Glomerular endothelial cell (primary cell): ENCODE data around the gene SEC22A. TPM values are rescaled to one million over a fixed set of nuclear protein-coding genes. Genes with fewer than 3 reads are reported as not detected.

ENCODE experiments used
- DNase-seq: peaks from one replicate; pipeline ENCODE4 v3.0.0-alpha.2; 2011; ENCODE audit warnings: low read depth, low spot score; ENCODE audit errors: extremely low read depth
- total RNA-seq: library from RNA; depleted of rRNA; stranded (reverse); fragments of >200 nt; gene quantifications from 2 replicates; pipeline ENCODE4 v1.2.3, GENCODE V29; 2015

SEC22A gene
- total RNA-seq, 1 donor from 2014 or later = 37.0 TPM

DNA sequence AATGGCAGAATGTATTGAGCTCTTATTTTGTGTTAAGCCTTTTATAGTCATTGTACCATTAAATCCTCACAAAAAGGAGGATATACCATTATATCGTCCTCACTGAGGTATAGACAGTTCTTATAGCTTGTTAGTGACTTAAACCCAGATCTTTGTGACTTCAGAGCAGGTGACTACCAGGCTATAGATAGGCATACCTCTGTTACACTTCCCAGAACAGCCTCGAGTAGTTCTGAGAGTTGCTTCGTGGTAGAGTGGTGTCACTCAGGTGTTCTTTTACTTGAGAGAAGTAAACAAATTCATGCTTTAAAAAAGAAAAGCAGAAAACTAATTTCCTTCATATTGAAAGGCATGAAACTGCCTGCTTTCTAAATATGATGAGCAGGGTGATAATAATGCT, 59.9 kb downstream of the SEC22A start:
- DNase-seq = no peak

DNA sequence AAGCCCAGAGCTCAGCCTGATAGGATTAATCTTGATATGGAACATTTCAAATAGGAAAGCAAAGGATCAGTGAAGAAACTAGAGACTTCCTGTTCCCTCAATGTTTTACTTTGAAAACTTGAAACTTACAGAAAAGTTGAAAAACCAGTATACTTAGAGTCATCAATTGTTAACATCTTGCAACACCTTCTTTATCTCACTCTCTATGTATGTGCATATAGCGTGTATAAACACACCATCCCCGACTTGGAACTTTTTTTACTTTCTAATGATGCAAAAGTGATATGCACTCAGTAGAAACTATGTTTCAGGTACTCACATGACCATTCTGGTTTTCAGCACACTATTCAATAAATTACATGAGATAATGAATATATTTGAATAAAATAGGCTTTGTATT, 60.5 kb downstream of the SEC22A start:
- DNase-seq = no peak

DNA sequence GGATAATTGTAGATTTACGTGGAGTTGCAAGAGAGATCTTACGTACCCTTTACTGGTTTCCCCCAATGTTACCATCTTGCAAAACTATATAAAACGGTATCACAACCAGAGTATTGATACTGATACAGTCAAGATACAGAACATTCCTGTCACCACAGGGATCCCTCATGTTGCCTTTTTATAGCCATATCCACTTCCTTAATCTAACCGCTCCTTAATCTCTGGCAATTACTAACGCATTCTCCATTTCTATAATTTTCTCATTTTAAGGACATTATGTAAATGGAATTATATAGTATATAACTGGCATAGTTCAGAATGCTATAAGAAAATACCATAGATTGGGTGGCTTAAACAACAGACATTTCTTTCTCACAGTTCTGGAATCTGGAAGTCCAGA, 61.1 kb downstream of the SEC22A start:
- DNase-seq = no peak

DNA sequence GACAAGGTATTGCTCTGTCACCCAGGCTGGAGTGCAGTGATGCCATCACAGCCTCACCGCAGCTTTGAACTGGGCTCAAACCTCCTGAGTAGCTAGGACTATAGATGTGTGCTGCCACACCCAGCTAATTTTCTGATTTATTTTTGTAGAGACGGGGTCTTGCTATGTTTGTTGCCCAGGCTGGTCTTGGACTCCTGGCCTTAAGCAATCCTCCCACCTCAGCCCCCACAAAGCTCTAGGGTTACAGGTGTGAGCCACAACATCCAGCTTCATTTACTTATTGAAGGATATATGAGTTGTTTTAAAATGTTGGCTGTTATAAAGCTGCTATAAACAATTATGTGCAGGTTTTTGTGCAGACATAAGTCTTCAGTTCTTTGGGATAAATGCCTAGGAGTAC, 62.2 kb downstream of the SEC22A start:
- no peak for DNase-seq

DNA sequence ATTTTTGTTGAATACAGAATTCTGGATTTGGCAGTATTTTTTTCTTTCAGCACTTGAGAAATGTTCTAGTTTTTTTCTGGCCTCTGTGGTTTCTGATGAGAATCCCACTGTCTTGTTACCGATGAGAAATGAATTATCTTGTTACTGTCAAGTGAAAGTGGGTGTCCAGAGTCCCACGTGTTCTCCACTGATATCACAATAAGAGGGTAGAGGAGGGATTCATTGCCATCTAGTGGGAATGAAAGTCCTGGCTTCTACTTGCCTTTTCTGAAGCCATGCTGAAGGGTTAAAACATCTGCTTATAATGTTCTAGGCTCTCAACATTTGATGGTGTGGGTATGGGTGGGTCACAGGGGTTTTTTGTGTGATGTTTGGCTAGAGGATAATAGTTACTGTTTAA, 66.1 kb downstream of the SEC22A start:
- no peak for DNase-seq

DNA sequence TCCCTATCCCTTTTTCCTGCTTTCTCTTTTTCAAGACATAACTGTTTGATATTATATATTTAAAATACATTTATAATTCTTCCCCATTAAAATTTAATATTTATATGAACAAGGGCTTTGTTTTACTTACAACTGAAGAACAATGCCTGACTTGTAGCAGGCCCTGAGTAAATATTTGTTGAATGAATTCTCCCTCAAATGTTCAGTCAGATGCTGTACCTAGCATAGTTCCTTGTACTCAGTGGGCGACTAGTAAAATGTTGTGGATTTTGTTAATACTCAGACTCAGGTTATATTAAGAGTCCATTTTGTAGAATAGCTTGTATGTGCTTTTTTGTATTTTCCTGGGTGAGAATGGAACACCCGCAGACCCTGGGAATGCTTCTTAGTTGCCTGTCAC, 69.1 kb downstream of the SEC22A start:
- DNase-seq = no peak

DNA sequence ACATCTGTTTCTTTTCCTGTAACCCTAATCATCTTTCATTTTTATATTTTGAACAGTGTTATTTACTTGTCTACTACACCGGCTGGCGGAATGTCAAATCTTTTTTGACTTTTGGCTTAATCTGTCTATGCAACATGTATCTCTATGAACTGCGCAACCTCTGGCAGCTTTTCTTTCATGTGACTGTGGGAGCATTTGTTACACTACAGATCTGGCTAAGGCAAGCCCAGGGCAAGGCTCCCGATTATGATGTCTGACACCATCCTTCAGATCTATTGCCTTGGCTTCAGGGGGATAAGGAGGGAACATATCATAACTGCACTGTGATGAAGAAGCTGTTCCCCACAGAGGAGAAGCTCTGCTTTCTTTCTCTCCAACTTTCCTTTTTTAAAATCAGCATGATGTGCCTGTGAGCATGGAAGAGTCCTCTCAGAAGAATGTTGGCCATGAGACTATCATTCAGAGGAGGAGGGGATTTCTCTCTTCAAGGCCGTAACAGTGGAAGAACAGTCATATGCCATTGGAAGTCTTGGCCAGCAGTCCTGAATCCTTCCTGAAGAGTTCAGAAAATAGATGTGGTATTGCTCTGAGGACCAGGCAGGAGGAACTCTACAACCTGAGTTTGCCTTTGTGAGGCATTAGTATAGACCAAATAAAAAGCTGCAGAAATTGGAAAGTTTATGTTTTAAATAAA, 69.9 kb downstream of the SEC22A start:
- no peak for DNase-seq

DNA sequence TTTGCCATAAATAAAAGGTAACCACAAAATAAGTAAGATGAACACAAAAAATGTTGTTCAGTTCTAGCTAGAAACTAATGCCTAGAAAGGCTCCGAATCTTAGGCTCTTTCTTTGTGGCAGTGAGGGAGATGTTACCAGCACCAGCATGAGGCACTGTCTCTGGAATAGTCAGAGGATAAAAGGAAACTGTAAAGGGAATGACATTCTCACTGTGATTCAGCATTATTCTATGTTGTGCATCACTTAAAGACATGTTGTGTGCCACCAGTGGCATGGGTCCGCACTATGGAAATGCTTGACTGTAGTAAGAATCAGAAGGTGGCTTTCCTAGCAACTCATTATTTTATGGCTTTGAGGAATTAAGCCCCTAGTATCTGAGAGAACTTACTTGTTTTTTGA, 70.8 kb downstream of the SEC22A start:
- no peak for DNase-seq

DNA sequence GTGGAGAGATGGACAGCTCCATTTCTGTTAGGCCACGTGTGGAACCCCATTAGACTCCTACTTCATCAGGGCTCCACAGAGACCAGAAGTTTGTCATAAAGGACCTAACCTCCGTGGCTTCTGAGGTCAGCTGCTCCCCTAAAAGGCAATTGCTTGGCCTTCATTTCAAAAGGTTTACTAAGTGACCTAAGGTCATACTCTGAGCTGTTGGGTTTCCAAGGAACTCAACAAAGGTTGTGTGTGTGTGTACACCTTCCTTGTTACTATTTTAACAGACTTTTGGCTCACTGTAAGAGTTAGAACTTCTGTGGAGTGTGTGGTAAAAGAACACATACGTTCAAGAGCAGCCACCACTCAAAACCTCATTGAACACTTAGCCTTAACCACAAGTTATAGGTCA, 73.9 kb downstream of the SEC22A start:
- no peak for DNase-seq

DNA sequence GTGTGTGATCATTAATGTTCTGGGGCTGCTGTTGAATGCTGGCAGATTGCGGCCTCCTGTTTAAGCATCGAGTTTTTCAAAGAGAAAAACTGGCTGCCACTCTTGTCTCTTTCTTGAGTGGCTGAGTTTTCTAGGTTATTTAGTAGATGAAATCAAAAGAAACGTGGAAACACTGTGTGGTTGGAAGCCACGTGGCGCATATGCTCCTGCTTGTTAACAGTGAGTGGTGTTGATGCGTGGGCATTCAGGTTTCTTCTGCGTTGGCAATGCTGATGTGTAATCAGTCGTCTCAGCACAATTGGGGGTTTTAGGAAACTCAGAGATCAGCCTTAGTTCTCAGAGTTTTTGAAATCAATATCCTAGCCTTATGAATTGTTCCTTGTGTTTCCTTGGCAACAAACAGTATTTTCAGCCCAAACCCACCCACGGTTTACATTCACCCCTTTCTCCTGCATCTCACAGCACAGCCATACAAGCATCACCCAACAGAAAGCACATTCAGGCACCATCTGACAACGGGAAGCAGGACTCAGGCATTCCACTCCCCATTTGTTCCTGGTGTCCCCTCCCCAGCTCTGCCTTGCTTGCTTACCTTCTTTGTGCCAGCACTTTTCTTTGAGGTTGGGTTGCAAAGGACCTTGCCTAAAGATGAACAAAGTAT, 74.7 kb downstream of the SEC22A start:
- DNase-seq = no peak

DNA sequence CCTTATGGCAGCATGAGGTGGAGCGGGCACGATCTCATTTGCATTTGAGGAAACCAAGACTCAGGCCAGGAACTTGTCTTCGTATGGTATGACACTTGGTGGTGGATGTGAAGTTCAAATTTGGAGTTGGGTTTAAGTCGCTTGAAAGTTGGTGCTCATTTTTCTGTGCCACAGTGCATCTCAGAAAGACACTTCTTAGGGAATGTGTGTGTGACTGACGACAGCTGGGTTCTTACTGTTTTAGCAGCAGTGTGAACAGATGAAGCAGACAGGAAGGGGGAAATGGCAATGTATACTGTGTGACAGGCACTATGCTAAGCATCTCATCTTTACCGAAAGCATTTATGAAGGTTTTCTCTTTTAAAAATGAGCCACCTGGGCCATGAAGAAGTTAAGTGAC, 75.4 kb downstream of the SEC22A start:
- DNase-seq = no peak

DNA sequence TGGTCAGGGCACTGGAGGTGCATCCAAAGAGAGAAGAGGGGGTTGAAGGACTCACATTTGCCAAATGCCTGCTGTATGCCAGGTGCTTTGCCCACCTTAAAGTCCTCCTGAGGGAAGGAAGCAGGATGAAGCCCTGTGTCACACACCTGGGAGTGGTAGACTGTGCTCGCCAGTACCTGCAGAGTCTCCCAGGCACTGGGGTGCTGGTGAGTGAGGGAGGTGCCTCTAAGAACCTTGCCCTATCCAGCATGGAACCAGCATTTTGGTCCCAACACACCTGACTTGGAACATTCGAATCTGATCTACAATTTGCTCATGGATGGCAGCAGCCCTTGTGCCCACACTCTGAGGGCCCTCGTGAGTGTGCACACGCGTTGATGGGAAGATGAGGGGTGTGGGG, 76.7 kb downstream of the SEC22A start:
- DNase-seq = no peak

DNA sequence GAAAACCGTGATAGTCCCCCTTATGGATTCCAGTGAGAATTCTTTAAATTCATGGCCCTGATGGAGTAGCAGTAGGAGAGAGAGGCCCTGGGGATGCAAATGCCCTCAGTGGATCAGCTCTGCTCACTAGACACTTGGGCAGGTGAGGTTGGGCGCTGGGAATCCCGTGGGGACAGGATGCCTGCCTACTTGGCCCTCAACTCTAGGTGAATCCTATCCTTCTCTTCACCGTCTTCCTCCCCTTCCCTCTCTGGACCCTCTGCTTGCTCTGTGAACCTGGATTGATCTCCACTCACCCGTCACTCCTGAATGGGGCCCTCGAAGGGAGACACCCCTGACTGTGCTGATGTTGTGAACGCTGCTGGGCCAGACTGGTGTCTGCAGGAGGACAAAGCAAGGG, 77.4 kb downstream of the SEC22A start:
- no peak for DNase-seq

DNA sequence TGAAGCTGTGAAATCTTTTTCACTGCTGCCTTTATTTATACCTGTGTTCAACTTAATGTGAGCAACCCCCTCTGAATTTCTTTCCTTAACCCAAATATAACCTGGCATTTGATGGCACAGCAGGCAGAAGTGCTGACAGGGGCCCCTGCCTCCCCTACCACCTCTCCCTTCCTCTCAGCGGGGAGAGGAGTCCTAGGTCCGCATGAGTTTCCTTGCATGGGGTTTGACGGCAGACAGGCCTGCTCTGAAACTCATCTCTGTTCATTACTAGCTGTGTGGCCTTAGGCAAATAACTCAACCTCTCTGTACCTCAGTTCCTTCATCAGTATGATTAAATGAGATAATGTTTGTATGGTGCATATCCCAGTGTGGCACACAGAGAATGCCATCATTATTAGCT, 79.7 kb downstream of the SEC22A start:
- DNase-seq = no peak

DNA sequence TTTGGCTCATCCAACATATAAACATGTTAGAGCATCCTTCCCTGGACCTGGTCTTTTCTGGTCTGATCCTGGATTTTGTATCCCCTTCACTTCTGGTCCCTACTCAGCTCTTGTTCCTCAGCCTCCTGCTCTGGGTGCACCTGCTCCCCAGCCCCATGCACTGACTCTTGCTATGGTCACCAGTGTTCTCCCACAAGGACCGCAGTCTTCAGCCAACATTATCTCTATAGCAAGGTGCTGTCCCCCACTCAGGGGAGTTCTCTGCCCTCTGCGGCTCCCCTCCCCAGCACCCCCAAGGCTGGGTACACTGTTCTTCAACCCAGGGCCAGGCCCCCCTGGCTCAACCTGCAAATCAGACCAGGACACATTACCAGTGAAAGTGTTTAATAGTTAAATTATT, 80.2 kb downstream of the SEC22A start:
- DNase-seq = no peak

DNA sequence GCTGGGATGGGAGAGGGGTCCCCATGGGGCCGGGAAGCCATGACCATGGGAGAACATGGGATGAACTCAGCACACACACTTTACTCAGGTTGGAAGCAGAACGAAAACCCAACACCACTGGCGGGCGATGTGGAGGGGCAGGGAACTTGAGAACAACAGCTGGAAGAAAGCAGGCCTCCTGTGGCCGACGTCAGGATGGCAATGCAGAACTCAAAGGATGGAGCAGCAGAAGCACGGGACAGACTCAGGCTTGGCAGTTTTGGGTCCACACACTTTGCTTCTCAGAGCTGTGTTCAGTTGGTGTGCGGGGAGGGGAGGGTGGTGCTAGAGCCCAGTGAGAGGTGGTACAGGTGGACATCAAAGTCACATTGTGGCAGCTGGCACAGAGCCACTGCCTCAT, 80.7 kb downstream of the SEC22A start:
- no peak for DNase-seq

DNA sequence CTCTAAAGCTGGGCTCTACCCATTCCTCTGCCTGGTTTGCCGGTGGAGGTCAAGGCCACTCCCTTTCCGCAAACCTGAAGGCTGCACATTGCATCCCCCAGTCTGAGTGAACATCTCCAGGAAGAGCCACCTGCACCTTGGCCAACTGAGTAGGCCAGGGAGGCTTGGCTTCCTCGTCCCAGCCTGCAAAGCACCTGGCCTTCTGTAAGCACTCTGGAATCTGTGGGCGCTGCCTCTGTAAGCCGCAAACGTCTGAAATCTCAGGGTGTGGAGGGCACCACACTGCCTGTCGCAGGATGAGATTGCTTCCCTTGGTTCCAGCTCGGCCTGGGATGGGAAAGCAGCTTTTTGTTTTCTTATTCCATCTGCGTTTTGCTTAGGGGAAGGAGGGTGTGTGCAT, 81.3 kb downstream of the SEC22A start:
- no peak for DNase-seq

DNA sequence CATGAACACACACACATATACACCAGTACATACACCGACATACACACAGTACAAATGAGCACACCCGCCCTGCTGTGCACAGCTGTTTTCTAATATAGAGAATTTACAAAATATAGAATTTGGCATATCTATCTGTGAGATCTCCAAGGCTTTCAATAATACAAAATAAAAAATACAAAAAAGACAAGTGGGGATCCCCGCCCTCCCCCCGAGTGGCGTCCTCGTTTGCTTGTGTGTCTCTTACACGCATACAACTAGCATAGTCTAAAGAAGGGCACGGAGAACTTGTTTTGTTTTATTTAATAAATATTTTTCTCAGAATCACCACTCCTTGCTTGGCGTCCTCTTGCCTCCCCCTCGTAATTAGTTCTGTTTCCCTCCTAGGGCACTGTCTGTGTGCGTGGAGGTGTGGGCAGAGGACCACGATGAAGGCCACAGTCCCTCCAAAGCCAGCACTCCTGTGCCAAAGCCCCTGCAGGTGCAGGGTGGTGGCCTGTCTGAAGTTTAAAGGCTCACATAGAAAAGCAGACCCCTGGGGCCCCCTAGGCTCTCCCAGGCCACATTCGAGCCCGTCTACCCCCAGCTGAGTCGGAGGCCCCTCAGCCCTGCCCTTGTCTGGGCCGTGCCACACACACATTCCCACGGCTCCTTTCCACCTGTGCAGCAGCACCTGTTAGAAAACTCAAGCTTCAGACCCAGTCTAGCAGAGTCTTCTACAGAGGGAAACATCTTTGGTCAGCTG, 82.1 kb downstream of the SEC22A start:
- DNase-seq = no peak

DNA sequence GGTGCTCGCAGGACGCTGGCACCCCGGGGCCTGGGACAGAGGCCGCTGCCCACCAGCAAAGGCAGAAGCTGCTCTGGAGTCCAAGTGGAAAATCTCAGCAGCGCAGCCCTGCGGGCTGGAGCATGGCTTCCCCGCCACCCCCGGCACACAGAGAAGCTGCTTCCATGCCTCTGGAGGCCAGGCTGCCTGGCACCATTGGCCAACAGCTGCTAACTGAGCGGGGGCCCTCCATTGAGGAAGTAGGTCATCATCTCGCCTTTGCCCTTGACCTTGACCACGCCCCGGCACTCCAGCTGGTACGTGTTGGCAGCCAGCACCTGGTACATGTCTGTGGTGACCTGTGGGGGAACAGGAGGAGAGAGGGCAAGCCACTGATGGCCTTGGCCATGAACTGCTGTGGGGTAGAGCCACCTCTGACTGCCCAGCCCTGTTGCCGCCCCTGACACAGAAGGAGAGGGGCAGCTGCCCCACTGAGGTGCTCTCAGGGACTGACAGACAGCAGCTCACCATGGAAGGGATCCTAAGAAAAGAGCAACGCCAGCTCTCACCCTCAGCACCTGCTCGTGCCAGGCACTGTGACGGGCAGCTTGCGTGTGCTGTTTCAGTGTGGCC, 82.8 kb downstream of the SEC22A start:
- no peak for DNase-seq

DNA sequence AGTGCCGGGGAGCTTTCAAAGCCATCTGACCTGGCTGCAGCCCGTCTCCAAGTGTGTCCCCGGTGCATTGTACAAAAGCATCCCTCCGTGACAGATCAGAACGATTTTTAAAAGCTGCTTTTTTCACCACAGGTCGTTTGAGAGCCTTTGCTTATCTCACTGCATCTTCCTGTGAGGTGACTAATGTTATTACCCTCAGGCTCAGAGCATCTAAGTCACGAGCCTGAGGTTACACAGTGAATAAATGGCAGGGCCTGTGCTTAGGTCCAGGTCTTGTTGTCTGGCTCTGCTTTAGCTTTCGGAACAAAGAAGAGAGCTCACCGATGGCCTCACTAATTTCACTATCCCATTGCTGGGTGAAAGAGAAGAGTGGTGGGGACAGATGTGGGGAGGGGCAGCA, 83.3 kb downstream of the SEC22A start:
- no peak for DNase-seq

DNA sequence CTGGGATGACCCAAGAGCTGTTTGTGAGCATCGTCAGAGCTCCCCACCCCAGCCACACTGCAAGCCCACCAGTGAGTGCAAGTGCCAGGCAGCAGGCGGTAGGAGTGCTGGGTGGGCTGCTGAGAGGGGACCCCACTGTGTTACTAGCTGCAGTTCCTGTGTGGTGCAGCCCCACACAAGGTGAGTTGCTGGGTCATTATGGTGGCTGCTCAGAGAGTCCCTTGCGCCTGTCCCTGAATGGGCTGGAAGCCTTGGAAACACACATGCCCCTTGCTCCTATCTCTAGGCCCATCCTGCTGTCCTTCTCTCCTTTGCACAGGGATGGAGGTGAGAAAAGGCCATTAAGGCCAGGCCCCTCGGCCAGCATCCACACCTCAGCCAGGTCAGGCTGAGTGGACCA, 83.7 kb downstream of the SEC22A start:
- no peak for DNase-seq

DNA sequence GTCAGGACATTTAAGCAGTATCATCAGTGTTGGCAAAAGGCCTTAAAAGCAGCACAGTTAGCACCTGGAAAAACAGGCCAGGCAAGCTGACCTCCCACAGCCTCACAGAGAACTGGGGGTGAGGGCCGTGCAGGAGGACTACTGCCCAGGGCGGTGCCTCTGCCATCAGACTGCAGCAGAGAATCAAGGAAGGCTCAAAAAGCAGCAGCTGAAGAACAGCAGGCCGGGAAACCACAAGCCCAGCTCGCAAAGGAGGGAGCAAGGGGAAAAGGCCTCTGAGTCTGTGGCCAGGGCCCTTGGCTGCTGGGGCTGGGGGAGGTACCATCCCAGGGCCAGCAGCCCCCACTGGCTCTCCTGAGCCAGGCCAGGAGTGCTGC, 84.2 kb downstream of the SEC22A start:
- no peak for DNase-seq
